C4-2B (cell line): Measurements from ENCODE around the gene AGK.

ENCODE experiments used
- CTCF ChIP-seq: fragments of 450-650 bp; conservative IDR thresholded peaks from 2 replicates; pipeline ENCODE4 v1.5.1; 2017; ENCODE audit warnings: mild to moderate bottlenecking
- ZFX ChIP-seq: fragments of 450-650 bp; IDR thresholded peaks from 2 replicates; pipeline ENCODE4 v1.6.1; 2017

- no peak for TF ChIP-seq CTCF
- TF ChIP-seq ZFX: no peak
Observed at GRCh38 chr7:141541375-141541774, 9.8 kb upstream of the AGK start.
